K562 (cell line): ENCODE data around the gene TMEM132D. TPM values are rescaled to one million over a fixed set of nuclear protein-coding genes. Genes with fewer than 3 reads are reported as not detected.

Experiments
- ATAC-seq: fragments of 200-7000 bp; cut with Tn5 transposase; 3 replicates; pipeline ENCODE4 v1.9.1; 2020; ENCODE audit warnings: moderate library complexity
- BruUV-seq: library from RNA; stranded (reverse); fragments of 400-500 nt; replicated peaks from 2 replicates; lab custom pipeline; 2021; lab: Mats Ljungman, UMichigan
- CTCF ChIA-PET: fragments of 300-600 bp; formaldehyde crosslinking; extraction: SDS; loops from one replicate; lab custom pipeline; 2021; ENCODE audit warnings: low intra/inter-chr PET ratio; lab: Yijun Ruan, JAX
- POLR2A ChIA-PET: fragments of 300-600, 350-650 bp; sonication (Branson Sonifier 250); formaldehyde crosslinking; extraction: SDS; loops from one replicate; lab custom pipeline; 2021; ENCODE audit warnings: antibody characterized with exemption, inconsistent platforms; lab: Yijun Ruan, JAX
- DNase-seq, 4 experiments: peaks; one replicate each; pipeline versions ENCODE4 v3.0.0 to v3.0.0-alpha.2; 2011 to 2018; ENCODE audit warnings: low spot score in 3 of 4, mixed read lengths in 3 of 4; ENCODE audit errors: extremely low read depth in 1 of 4
- FAIRE-seq: peaks from 2 replicates; lab custom pipeline; 2011; peaks lifted over from hg19 to GRCh38; lab: Jason Lieb, UNC
- H2AFZ ChIP-seq: 2 replicates; pipeline ENCODE4 v1.6.0; 2011; ENCODE audit warnings: low read depth, low read length, control low read depth, inconsistent platforms
- H3K27ac ChIP-seq: fragments of 200-600 bp; 3 replicates; pipeline ENCODE4 v1.8.0; 2011; ENCODE audit warnings: low read depth, mild to moderate bottlenecking, control low read depth, inconsistent platforms, low read length, moderate library complexity, mixed read lengths; ENCODE audit errors: extremely low read depth
- H3K27me3 ChIP-seq, 2 experiments: fragments of 300-600 bp in 1 of 2; 2 replicates in 1 of 2; 3 replicates in 1 of 2; pipeline versions ENCODE4 v1.6.0 to v1.8.0; 2011; ENCODE audit warnings: inconsistent platforms in 2 of 2, low read length in 2 of 2, mild to moderate bottlenecking in 1 of 2, mixed read lengths in 1 of 2, moderate library complexity in 1 of 2; ENCODE audit not compliant: control insufficient read depth in 2 of 2, insufficient read depth in 2 of 2
- H3K36me3 ChIP-seq: fragments of 300-600 bp; 3 replicates; pipeline ENCODE4 v1.8.0; 2011; ENCODE audit warnings: mild to moderate bottlenecking, low read length, inconsistent platforms; ENCODE audit not compliant: control insufficient read depth, insufficient read depth
- H3K4me1 ChIP-seq, 2 experiments: fragments of 200-600 bp in 1 of 2; replicated peaks in 1 of 2; 2 replicates in 1 of 2; 3 replicates in 1 of 2; pipeline versions ENCODE4 v1.5.1 to v1.8.0; 2011; ENCODE audit warnings: inconsistent platforms in 2 of 2, low read length in 2 of 2, mild to moderate bottlenecking in 1 of 2, mixed read lengths in 1 of 2, moderate library complexity in 1 of 2; ENCODE audit not compliant: control insufficient read depth in 2 of 2, insufficient read depth in 2 of 2
- H3K4me2 ChIP-seq: 2 replicates; pipeline ENCODE4 v1.6.1; 2011; ENCODE audit warnings: low read length, control low read depth, inconsistent platforms, mixed read lengths; ENCODE audit not compliant: insufficient read depth
- H3K4me3 ChIP-seq: fragments of 200-600 bp; sonication (generic), shearing (Covaris generic); 2 replicates; pipeline ENCODE4 v1.5.1; 2016; ENCODE audit warnings: control low read depth, inconsistent platforms
- H3K79me2 ChIP-seq: fragments of 200-600 bp; 3 replicates; pipeline ENCODE4 v1.8.0; 2011; ENCODE audit warnings: low read length, inconsistent platforms; ENCODE audit not compliant: control insufficient read depth, insufficient read depth
- H3K9ac ChIP-seq, 2 experiments: 2 replicates each; pipeline versions ENCODE4 v1.6.0 to v1.6.1; 2011; ENCODE audit warnings: low read depth in 2 of 2, low read length in 2 of 2, control low read depth in 1 of 2, inconsistent platforms in 1 of 2, mild to moderate bottlenecking in 1 of 2, mixed read lengths in 1 of 2; ENCODE audit not compliant: insufficient read depth in 1 of 2
- H3K9me1 ChIP-seq: one replicate; pipeline ENCODE4 v1.6.0; 2011; ENCODE audit warnings: inconsistent platforms, mild to moderate bottlenecking, low read length, moderate library complexity; ENCODE audit not compliant: control insufficient read depth, insufficient read depth
- H3K9me3 ChIP-seq: replicated peaks from 2 replicates; pipeline ENCODE4 v1.5.1; 2011; ENCODE audit warnings: low read depth, low read length, inconsistent platforms; ENCODE audit not compliant: control insufficient read depth, insufficient read depth
- H4K20me1 ChIP-seq: replicated peaks from 2 replicates; pipeline ENCODE4 v1.6.1; 2011; ENCODE audit warnings: low read length, inconsistent platforms, mixed read lengths; ENCODE audit not compliant: control insufficient read depth, insufficient read depth
- BACH1 ChIP-seq: fragments of 200-800 bp; sonication (Bioruptor generic); IDR thresholded peaks from 2 replicates; pipeline ENCODE4 v1.6.1; 2016; ENCODE audit warnings: missing genetic modification characterization, missing compliant biosample characterization
- CBFA2T3 ChIP-seq: fragments of 450-650 bp; IDR thresholded peaks from 2 replicates; pipeline ENCODE4 v1.6.1; 2017
- CBX3 ChIP-seq, 2 experiments: IDR thresholded peaks; 1 replicate in 1 of 2; 2 replicates in 1 of 2; pipeline ENCODE4 v1.6.1; 2012; ENCODE audit warnings: inconsistent platforms in 2 of 2, low read length in 2 of 2, borderline replicate concordance in 1 of 2, control low read depth in 1 of 2
- ESRRB ChIP-seq: fragments of 250-450 bp; sonication (Bioruptor Pico); IDR thresholded peaks from 2 replicates; pipeline ENCODE4 v1.5.0; 2020; ENCODE audit warnings: mild to moderate bottlenecking, moderate library complexity, borderline replicate concordance
- EWSR1 ChIP-seq: fragments of 450-650 bp; IDR thresholded peaks from 2 replicates; pipeline ENCODE4 v1.6.1; 2018; ENCODE audit warnings: borderline replicate concordance, mild to moderate bottlenecking, low read depth, moderate library complexity; ENCODE audit not compliant: partially characterized antibody
- GTF2A2 ChIP-seq: IDR thresholded peaks from 2 replicates; pipeline ENCODE4 v1.6.1; 2016; ENCODE audit warnings: mild to moderate bottlenecking, missing genetic modification characterization, missing compliant biosample characterization
- HDAC1 ChIP-seq, 2 experiments: fragments of 450-650 bp; IDR thresholded peaks; 2 replicates each; pipeline ENCODE4 v1.6.1; 2016 to 2017; ENCODE audit warnings: inconsistent platforms in 1 of 2, mild to moderate bottlenecking in 1 of 2, moderate library complexity in 1 of 2
- HEY1 ChIP-seq: fragments of 250-450 bp; sonication (Bioruptor Pico); IDR thresholded peaks from 2 replicates; pipeline ENCODE4 v1.5.0; 2020; ENCODE audit warnings: mild to moderate bottlenecking, moderate library complexity, borderline replicate concordance
- JUND ChIP-seq, 2 experiments: IDR thresholded peaks; 2 replicates in 1 of 2; 3 replicates in 1 of 2; pipeline ENCODE4 v1.6.1; 2011; ENCODE audit warnings: borderline replicate concordance in 2 of 2, low read depth in 2 of 2, low read length in 2 of 2, improper control_type of control experiment in 1 of 2, missing biosample characterization in 1 of 2, missing genetic modification characterization in 1 of 2, missing genetic modification reagents in 1 of 2
- TFAM ChIP-seq: fragments of 250-450 bp; sonication (Bioruptor Pico); conservative IDR thresholded peaks from 2 replicates; pipeline ENCODE4 v1.5.0; 2021; ENCODE audit warnings: mild to moderate bottlenecking, moderate library complexity
- TGIF2 ChIP-seq: sonication (generic); formaldehyde crosslinking; IDR thresholded peaks from 2 replicates; pipeline ENCODE4 v1.8.1; 2022; ENCODE audit warnings: mild to moderate bottlenecking, missing genetic modification reagents, moderate library complexity
- WGBS: fragments of 100-300 bp; shearing (Covaris generic); methylation state at CpG from one replicate; pipeline ENCODE4 v1.1.6; 2016; ENCODE audit warnings: low coverage, mixed read lengths; ENCODE audit not compliant: insufficient coverage; ENCODE audit errors: missing lambda C conversion rate; 5-methylcytosine and 5-hydroxymethylcytosine counted together
- in situ Hi-C: fragments of 300-500 bp; cut with MboI; formaldehyde crosslinking; loops from 4 replicates; pipeline ENCODE4 v1.15.0; 2018; ENCODE audit warnings: inconsistent platforms, mixed read lengths
- intact Hi-C: fragments of 100-400 bp; cut with micrococcal nuclease; formaldehyde crosslinking; loops from 2 replicates; pipeline ENCODE4 v1.14.2; 2022
- polyA plus RNA-seq, 8 experiments: library from polyadenylated mRNA; depleted of rRNA in 4 of 8; stranded (reverse) in 5 of 8; unstranded in 3 of 8; fragments of >200 nt; fragmentation: Nextera tagmentation in 2 of 8; fragmentation: Illumina TruSeq in 1 of 8; extraction: Ambion mirVana in 2 of 8; extraction: Trizol in 1 of 8; gene quantifications; 2 replicates each; pipeline versions ENCODE4 v1.2.1 to v1.2.3, GENCODE V29; 2011 to 2014; ENCODE audit warnings: inconsistent platforms in 1 of 8, missing spikeins in 1 of 8
- total RNA-seq, 7 experiments: library from RNA; depleted of rRNA in 6 of 7; stranded (reverse); fragments of >200 nt in 6 of 7; fragmentation: Illumina TruSeq in 2 of 7; extraction: Trizol in 2 of 7; gene quantifications; 2 replicates each; pipeline versions ENCODE4 v1.2.1 to v1.2.3, GENCODE V29; 2011 to 2021; ENCODE audit warnings: low replicate concordance in 1 of 7
- TF ChIP-seq, protein P1 (sequence below), 2 experiments: fragments of 450-650 bp; IDR thresholded peaks; 2 replicates each; pipeline ENCODE4 v1.6.1; 2016; ENCODE audit warnings: mild to moderate bottlenecking in 2 of 2, borderline replicate concordance in 1 of 2, low read depth in 1 of 2, moderate library complexity in 1 of 2

The TMEM132D gene
- total and polyA plus RNA-seq, 9 of the 15 experiments (the other 6 are each of a cell fraction or from before 2014, with no cell fraction given), result not detected

DNA sequence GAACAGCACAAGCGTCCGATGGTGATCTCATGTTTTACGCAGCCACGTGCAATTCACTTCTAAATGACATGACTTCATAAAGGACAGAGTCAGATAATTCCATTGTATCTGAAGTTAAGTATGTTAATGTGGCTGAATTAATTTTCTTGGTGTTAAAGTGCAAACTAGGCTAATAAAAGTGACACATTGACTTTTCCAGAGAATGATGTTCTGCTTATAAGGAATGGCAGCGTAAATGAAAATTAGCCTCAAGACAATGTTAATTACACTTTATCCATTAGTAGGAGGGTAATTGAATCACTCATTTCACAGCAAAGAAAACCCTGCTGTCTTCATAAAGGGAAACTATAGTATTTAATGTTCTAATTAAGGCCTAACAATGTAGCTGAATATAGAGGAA is 624.1 kb downstream of the TMEM132D start (continued):
- TF ChIP-seq EWSR1 (no peak), HEY1 (no peak), CBX3 (IDR thresholded peaks at IDR 0.05; ENCODE audit: borderline replicate concordance in 1 of 2, low read length in 2 of 2) (no peak), JUND (IDR thresholded peaks at IDR 0.05; ENCODE audit: borderline replicate concordance, low read depth, low read length) (no peak), JUND (tag; IDR thresholded peaks at IDR 0.05; ENCODE audit: borderline replicate concordance, low read depth, low read length) (no peak), HDAC1 (IDR thresholded peaks at IDR 0.05) (no peak), GTF2A2 (tag) (no peak), TGIF2 (CRISPR knock-in tag) (no peak), TFAM (CRISPR knock-in tag) (no peak), BACH1 (tag) (no peak)

DNA sequence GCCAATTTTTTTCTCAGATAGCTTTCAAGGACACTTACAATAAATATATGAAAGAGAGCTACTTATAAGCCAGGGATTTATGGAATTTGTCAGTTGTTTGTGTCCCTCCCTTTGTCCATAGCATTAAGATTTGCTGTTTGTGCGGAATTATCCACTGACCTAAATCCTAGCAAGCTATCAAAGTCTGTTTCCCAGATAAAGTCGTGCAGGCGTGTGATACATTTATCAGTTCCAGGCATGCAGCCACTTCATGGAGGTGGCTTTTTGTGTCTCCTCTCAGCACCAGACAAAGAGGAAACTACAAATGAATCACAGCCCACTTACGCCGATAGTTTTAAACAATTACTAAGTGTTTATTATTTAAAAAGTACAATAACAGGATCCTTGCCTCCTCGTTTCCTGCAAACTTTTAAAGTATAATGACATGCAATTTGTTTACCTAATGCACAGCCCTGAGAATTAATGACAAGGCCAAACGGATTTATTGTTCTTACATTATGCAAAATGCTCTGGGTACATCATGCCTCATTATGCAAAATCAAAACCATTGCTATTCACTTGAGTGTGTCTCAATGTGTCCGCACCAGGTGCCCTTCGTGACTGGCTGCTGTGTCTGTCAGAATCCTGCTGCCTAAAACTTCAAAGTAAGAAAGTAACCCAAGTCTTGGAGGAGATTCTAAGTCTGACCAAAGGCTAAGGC is 627.3 kb downstream of the TMEM132D start:
- POLR2A ChIA-PET, result interaction anchor here (0.6 kb wide), 1 partner anchor 22 kb away, joined by 3 read pairs; no protein-coding TSS in a partner anchor
- H3K4me3 ChIP-seq, result no peak overlapping the region
- H3K27me3 ChIP-seq, result peaks cover 0 to 11% of the 10 kb centered on the region in 2 experiments; a peak in 1 of 5 replicates
- DNase-seq (no peak), FAIRE-seq (no peak), ATAC-seq (no peak)
- no peak overlapping the region for H3K9ac ChIP-seq
- no peaks in the 10 kb centered on the region for H3K36me3 ChIP-seq
- intact Hi-C loops (no loop called here), in situ Hi-C loops (no loop called here)
- no peaks in the 10 kb centered on the region for H3K79me2 ChIP-seq
- no peak overlapping the region for H2AFZ ChIP-seq
- H3K27ac ChIP-seq, result no peak overlapping the region
- no peaks in the 10 kb centered on the region for H3K9me3 ChIP-seq
- whole genome bisulfite sequencing, result 0% methylated on average over 9 of the region's 9 CpGs
- CTCF ChIA-PET, result no interaction called here
- H3K4me2 ChIP-seq, result no peak overlapping the region
- no TSS peak for BruUV-seq
- TF ChIP-seq ESRRB (CRISPR knock-in tag), result no peak
- TF ChIP-seq CBFA2T3, result peak; percentile 29; the same call in 1 of the 2 replicates
- TF ChIP-seq, protein P1, sequence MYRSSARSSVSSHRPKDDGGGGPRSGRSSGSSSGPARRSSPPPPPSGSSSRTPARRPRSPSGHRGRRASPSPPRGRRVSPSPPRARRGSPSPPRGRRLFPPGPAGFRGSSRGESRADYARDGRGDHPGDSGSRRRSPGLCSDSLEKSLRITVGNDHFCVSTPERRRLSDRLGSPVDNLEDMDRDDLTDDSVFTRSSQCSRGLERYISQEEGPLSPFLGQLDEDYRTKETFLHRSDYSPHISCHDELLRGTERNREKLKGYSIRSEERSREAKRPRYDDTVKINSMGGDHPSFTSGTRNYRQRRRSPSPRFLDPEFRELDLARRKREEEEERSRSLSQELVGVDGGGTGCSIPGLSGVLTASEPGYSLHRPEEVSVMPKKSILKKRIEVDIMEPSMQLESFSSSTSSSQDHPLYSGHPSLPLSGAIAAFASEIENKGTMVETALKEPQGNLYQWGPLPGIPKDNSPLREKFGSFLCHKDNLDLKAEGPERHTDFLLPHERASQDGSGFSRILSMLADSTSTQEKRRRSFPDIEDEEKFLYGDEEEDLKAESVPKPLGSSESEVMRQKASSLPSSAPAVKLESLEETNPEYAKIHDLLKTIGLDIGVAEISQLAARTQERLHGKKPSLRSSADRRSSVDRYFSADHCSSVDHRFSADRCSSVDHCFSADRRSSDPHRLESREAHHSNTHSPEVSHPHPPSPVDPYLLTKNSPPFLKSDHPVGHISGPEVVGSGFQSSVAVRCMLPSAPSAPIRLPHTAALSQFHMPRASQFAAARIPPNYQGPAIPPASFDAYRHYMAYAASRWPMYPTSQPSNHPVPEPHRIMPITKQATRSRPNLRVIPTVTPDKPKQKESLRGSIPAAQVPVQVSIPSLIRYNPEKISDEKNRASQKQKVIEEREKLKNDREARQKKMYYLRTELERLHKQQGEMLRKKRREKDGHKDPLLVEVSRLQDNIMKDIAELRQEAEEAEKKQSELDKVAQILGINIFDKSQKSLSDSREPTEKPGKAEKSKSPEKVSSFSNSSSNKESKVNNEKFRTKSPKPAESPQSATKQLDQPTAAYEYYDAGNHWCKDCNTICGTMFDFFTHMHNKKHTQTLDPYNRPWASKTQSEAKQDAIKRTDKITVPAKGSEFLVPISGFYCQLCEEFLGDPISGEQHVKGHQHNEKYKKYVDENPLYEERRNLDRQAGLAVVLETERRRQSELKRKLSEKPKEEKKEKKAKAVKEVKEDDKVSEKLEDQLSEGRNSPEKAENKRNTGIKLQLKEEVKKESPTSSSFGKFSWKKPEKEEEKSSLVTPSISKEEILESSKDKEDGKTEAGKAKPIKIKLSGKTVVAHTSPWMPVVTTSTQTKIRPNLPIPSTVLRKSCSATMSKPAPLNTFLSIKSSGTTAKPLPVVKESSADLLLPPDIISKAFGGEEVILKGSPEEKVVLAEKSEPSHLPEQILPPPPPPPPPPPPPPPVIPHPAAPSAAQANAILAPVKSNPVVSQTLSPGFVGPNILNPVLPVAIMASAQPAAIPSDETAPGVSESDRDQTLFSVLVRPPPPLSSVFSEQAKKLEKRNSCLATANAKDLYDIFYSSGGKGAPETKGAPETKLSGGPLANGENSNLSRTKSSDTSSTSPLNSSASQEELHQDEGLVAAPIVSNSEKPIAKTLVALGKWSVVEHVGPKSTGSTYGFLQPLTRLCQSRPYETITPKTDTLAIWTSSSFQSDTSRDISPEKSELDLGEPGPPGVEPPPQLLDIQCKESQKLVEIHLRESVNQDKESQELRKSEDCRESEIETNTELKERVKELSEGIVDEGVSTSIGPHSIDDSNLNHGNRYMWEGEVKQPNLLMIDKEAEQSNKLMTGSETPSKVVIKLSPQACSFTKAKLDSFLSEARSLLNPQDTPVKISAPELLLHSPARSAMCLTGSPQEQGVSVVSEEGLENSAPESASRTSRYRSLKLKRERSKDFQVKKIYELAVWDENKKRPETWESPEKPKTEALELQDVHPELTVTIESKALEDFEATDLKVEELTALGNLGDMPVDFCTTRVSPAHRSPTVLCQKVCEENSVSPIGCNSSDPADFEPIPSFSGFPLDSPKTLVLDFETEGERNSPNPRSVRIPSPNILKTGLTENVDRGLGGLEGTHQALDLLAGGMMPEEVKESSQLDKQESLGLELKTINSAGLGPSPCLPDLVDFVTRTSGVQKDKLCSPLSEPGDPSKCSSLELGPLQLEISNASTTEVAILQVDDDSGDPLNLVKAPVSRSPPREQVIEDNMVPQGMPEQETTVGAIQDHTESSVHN (IDR thresholded peaks at IDR 0.05; ENCODE audit: borderline replicate concordance in 1 of 2, low read depth in 1 of 2), result no peak
- no peaks in the 10 kb centered on the region for H4K20me1 ChIP-seq
- no peaks in the 10 kb centered on the region for H3K9me1 ChIP-seq
- no peaks in the 10 kb centered on the region for H3K4me1 ChIP-seq
